GM21515 (cell line): ENCODE data around the gene OR5H14.
"Not testable (repeated sequence)": the region's sequence is repeated elsewhere in the genome, so short reads cannot be mapped to it uniquely, and the experiment has no call there.

Experiments
- ATAC-seq: cut with Tn5 transposase; IDR thresholded peaks from one replicate; pipeline ENCODE4 v1.9.1; 2021; ENCODE audit not compliant: unreplicated experiment

Gene OR5H14

GRCh38 chr3:98196293-98196692, 49.0 kb downstream of the OR5H14 start:
- ATAC-seq = not testable (repeated sequence)

GRCh38 chr3:98199020-98199419, 51.7 kb downstream of the OR5H14 start:
- no peak for ATAC-seq
